Activated CD8-positive, alpha-beta memory T cell treated with anti-CD3 and anti-CD28 coated beads, Interleukin-2, amount 10 ng/mL, durations not matched to agents 7 days and 5 days (primary cell): ENCODE results near the gene TINAGL1. TPM values are rescaled to one million over a fixed set of nuclear protein-coding genes. Genes with fewer than 3 reads are reported as not detected.

Source experiments
- ATAC-seq: fragments of 150-1000 bp; cut with Tn5 transposase; one replicate; pipeline ENCODE4 v1.10.0; 2021; ENCODE audit warnings: moderate library complexity
- CTCF ChIA-PET: fragments of 350-600 bp; sonication (Branson Sonifier 250); formaldehyde crosslinking; loops from one replicate; lab custom pipeline; 2021; ENCODE audit warnings: antibody characterized with exemption; lab: Charles Lee
- DNase-seq: peaks from one replicate; pipeline ENCODE4 v3.0.0-alpha.2; 2020
- H3K27ac Mint-ChIP-seq: one replicate; pipeline ENCODE4 v1.8.0; 2021; ENCODE audit warnings: mild to moderate bottlenecking, mixed read lengths
- H3K27me3 Mint-ChIP-seq: one replicate; pipeline ENCODE4 v1.8.0; 2021; ENCODE audit warnings: mixed read lengths
- H3K36me3 Mint-ChIP-seq: one replicate; pipeline ENCODE4 v1.8.0; 2021; ENCODE audit warnings: mild to moderate bottlenecking, mixed read lengths
- H3K4me1 Mint-ChIP-seq: one replicate; pipeline ENCODE4 v1.8.0; 2021; ENCODE audit warnings: mixed read lengths
- H3K4me3 Mint-ChIP-seq: one replicate; pipeline ENCODE4 v1.8.0; 2021; ENCODE audit warnings: mild to moderate bottlenecking, moderate library complexity, mixed read lengths
- H3K9me3 Mint-ChIP-seq: one replicate; pipeline ENCODE4 v1.8.0; 2022; ENCODE audit warnings: low read depth, mixed read lengths
- total RNA-seq, 2 experiments: library from RNA; stranded (reverse); gene quantifications; one replicate each; pipeline ENCODE4 v1.2.3, GENCODE V29; 2021

The TINAGL1 gene
- total RNA-seq, result not detected

GRCh38 chr1:31576201-31576669 is at the start of gene TINAGL1:
Gene TINAGL1 (plus strand): TSS chr1:31576515. CDS start chr1:31577149, 634 bp downstream.
- Mint-ChIP-seq H3K4me1 (peaks cover 2% of the 10 kb centered on the region), H3K27me3 (peaks cover 11% of the 10 kb centered on the region), H3K36me3 (no peaks in the 10 kb centered on the region)

GRCh38 chr1:31529999-31530684 is 46.2 kb upstream of the TINAGL1 start:
- Mint-ChIP-seq H3K36me3 (no peaks in the 10 kb centered on the region), H3K27ac (no peak overlapping the region), H3K9me3 (no peaks in the 10 kb centered on the region), H3K27me3 (peaks cover 50% of the 10 kb centered on the region), H3K4me1 (no peaks in the 10 kb centered on the region), H3K4me3 (no peak overlapping the region)
- CTCF ChIA-PET, result interaction anchor here (1.2 to 2.2 kb wide), 2 partner anchors 10 to 136 kb away, joined by 3 to 6 read pairs; no protein-coding TSS in a partner anchor
- ATAC-seq (no peak), DNase-seq (no peak)

More at GRCh38 chr1:31576201-31576669, at the start of gene TINAGL1:
- CTCF ChIA-PET, result no interaction called here
- no peak within 1 kb of the TSS for H3K4me3 Mint-ChIP-seq
- ATAC-seq, result peak; percentile 58
- no peaks in the 10 kb centered on the region for H3K9me3 Mint-ChIP-seq
- DNase-seq, result no peak
- H3K27ac Mint-ChIP-seq, result peak within 1 kb of the TSS; percentile 9

GRCh38 chr1:31531177-31531999 is 44.9 kb upstream of the TINAGL1 start:
- H3K27me3 Mint-ChIP-seq, result peaks cover 60% of the 10 kb centered on the region
- no peak overlapping the region for H3K4me3 Mint-ChIP-seq
- H3K27ac Mint-ChIP-seq, result no peak overlapping the region
- DNase-seq (peak; percentile 23), ATAC-seq (no peak)
- peaks cover 7% of the 10 kb centered on the region for H3K4me1 Mint-ChIP-seq
- no peaks in the 10 kb centered on the region for H3K36me3 Mint-ChIP-seq
- CTCF ChIA-PET, result interaction anchor here (1.0 to 2.2 kb wide), 4 partner anchors 18 to 137 kb away, joined by 3 to 6 read pairs (median 4); no protein-coding TSS in a partner anchor
- no peaks in the 10 kb centered on the region for H3K9me3 Mint-ChIP-seq

- peaks cover 58% of the 10 kb centered on the region for H3K27me3 Mint-ChIP-seq
- DNase-seq (no peak), ATAC-seq (no peak)
- no peaks in the 10 kb centered on the region for H3K36me3 Mint-ChIP-seq
- CTCF ChIA-PET, result interaction anchor here (1.0 to 2.2 kb wide), 4 partner anchors 17 to 138 kb away, joined by 3 to 6 read pairs (median 4); no protein-coding TSS in a partner anchor
- H3K27ac Mint-ChIP-seq, result no peak overlapping the region
- H3K4me3 Mint-ChIP-seq, result no peak overlapping the region
- no peaks in the 10 kb centered on the region for H3K9me3 Mint-ChIP-seq
- peaks cover 8% of the 10 kb centered on the region for H3K4me1 Mint-ChIP-seq
Measured at GRCh38 chr1:31532173-31532572, 44.1 kb upstream of the TINAGL1 start.

GRCh38 chr1:31535561-31535960 is 40.8 kb upstream of the TINAGL1 start:
- H3K4me3 Mint-ChIP-seq, result no peak overlapping the region
- H3K36me3 Mint-ChIP-seq, result no peaks in the 10 kb centered on the region
- no peaks in the 10 kb centered on the region for H3K9me3 Mint-ChIP-seq
- no peak for DNase-seq
- H3K27ac Mint-ChIP-seq, result no peak overlapping the region
- H3K27me3 Mint-ChIP-seq, result peaks cover 53% of the 10 kb centered on the region
- ATAC-seq, result no peak
- CTCF ChIA-PET, result interaction anchor here (0.9 to 1.7 kb wide), 3 partner anchors 13 to 141 kb away, joined by 3 to 13 read pairs (median 5); no protein-coding TSS in a partner anchor
- peaks cover 8% of the 10 kb centered on the region for H3K4me1 Mint-ChIP-seq

- H3K9me3 Mint-ChIP-seq, result no peaks in the 10 kb centered on the region
- ATAC-seq (no peak), DNase-seq (no peak)
- peaks cover 8% of the 10 kb centered on the region for H3K4me1 Mint-ChIP-seq
- no peak overlapping the region for H3K27ac Mint-ChIP-seq
- CTCF ChIA-PET, result interaction anchor here (2.3 kb wide), 1 partner anchor 9 kb away, joined by 17 read pairs; no protein-coding TSS in a partner anchor
- H3K36me3 Mint-ChIP-seq, result no peaks in the 10 kb centered on the region
- H3K4me3 Mint-ChIP-seq, result no peak overlapping the region
- peaks cover 28% of the 10 kb centered on the region for H3K27me3 Mint-ChIP-seq
Measured at GRCh38 chr1:31539329-31539728, 37.0 kb upstream of the TINAGL1 start.

- Mint-ChIP-seq H3K36me3 (no peaks in the 10 kb centered on the region), H3K27me3 (peaks cover 13% of the 10 kb centered on the region), H3K4me1 (peaks cover 3% of the 10 kb centered on the region), H3K27ac (no peak overlapping the region), H3K4me3 (no peak overlapping the region), H3K9me3 (no peaks in the 10 kb centered on the region)
- no peak for ATAC-seq
- DNase-seq, result no peak
- CTCF ChIA-PET, result interaction anchor here (1.4 to 1.6 kb wide), 2 partner anchors 8 to 11 kb away, joined by 3 to 11 read pairs; no protein-coding TSS in a partner anchor
Measured at GRCh38 chr1:31541194-31541593, 35.1 kb upstream of the TINAGL1 start.

- H3K4me3 Mint-ChIP-seq, result no peak overlapping the region
- peaks cover 12% of the 10 kb centered on the region for H3K4me1 Mint-ChIP-seq
- CTCF ChIA-PET, result interaction anchor here (3.4 kb wide), 1 partner anchor 8 kb away, joined by 17 read pairs; no protein-coding TSS in a partner anchor
- H3K27me3 Mint-ChIP-seq, result peaks cover 3% of the 10 kb centered on the region
- no peaks in the 10 kb centered on the region for H3K9me3 Mint-ChIP-seq
- ATAC-seq (no peak), DNase-seq (no peak)
- no peaks in the 10 kb centered on the region for H3K36me3 Mint-ChIP-seq
- no peak overlapping the region for H3K27ac Mint-ChIP-seq
Measured at GRCh38 chr1:31545927-31546540, 30.3 kb upstream of the TINAGL1 start.

GRCh38 chr1:31548534-31548906 is 27.8 kb upstream of the TINAGL1 start:
- CTCF ChIA-PET, result interaction anchor here (0.6 to 3.6 kb wide), 33 partner anchors 8 to 396 kb away, joined by 3 to 44 read pairs (median 5); partner anchors contain the start of genes PEF1, SNRNP40 and ZCCHC17
- Mint-ChIP-seq H3K4me3 (no peak overlapping the region), H3K27ac (no peak overlapping the region), H3K9me3 (no peaks in the 10 kb centered on the region), H3K4me1 (peaks cover 12% of the 10 kb centered on the region), H3K27me3 (peaks cover 11% of the 10 kb centered on the region), H3K36me3 (no peaks in the 10 kb centered on the region)
- ATAC-seq (peak; percentile 10), DNase-seq (no peak)

- H3K27ac Mint-ChIP-seq, result peak overlapping the region; percentile 51
- DNase-seq (peak; percentile 92), ATAC-seq (peak; percentile 89)
- H3K4me3 Mint-ChIP-seq, result peak overlapping the region; percentile 63
- CTCF ChIA-PET, result interaction anchor here (0.6 to 3.6 kb wide), 51 partner anchors 9 to 1089 kb away, joined by 3 to 44 read pairs (median 3); partner anchors contain the start of genes FABP3, PEF1, SNRNP40 and ZCCHC17
- H3K36me3 Mint-ChIP-seq, result no peaks in the 10 kb centered on the region
- H3K27me3 Mint-ChIP-seq, result peaks cover 16% of the 10 kb centered on the region
- H3K9me3 Mint-ChIP-seq, result no peaks in the 10 kb centered on the region
- peaks cover 12% of the 10 kb centered on the region for H3K4me1 Mint-ChIP-seq
Measured at GRCh38 chr1:31548907-31549808, 27.2 kb upstream of the TINAGL1 start.

- Mint-ChIP-seq H3K9me3 (no peaks in the 10 kb centered on the region), H3K4me3 (peak overlapping the region; percentile 63), H3K4me1 (peaks cover 12% of the 10 kb centered on the region), H3K27me3 (peaks cover 21% of the 10 kb centered on the region), H3K36me3 (no peaks in the 10 kb centered on the region), H3K27ac (no peak overlapping the region)
- CTCF ChIA-PET, result interaction anchor here (0.8 to 3.6 kb wide), 30 partner anchors 8 to 831 kb away, joined by 3 to 44 read pairs (median 5); partner anchors contain the start of genes SNRNP40 and ZCCHC17
- DNase-seq, result no peak
- no peak for ATAC-seq
Measured at GRCh38 chr1:31549809-31550620, 26.3 kb upstream of the TINAGL1 start.
